Measurements from ENCODE around the gene ZSCAN2.
"Not testable (repeated sequence)": the region's sequence is repeated elsewhere in the genome, so short reads cannot be mapped to it uniquely, and the experiment has no call there.

Gene ZSCAN2

DNA sequence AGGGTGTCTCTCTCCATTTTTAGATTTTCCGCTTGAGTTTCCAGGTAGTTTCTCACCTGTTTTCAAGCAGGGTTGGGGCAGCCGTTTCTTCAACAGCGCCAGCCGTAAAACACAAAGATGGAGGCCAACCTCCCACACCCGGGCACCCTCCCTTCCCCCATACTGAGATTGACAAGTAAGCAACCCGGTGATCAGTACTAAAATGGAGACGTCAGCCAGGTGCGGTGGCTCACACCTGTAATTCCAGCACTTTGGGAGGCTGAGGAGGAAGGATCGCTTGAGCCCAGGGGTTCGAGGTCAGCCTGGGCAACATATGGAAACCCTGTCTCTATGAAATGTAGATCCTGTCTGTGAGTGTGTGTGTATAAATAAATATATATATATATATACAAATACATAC, 903 bp upstream of the ZSCAN2 start:
- DNase-seq: peak; percentile 52

DNA sequence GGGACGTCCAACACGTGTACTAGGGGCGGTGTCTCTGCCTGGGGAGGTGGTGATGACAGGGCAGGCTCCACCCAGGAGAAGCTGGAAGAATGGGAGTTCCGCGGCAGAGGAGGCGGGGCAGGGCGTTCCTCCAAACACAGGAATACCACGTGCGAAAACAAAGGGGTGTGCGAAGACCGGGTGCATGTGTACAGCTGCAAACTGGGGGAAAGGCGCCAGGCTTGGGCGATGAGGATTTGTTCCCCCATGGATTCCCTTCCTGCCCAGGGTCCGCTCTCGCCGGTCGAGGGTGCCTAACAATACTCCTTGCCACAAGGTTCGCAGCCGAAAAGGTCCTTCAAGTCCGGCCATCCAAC, 500 bp upstream of the ZSCAN2 start:
- DNase-seq: peak; percentile 80

DNA sequence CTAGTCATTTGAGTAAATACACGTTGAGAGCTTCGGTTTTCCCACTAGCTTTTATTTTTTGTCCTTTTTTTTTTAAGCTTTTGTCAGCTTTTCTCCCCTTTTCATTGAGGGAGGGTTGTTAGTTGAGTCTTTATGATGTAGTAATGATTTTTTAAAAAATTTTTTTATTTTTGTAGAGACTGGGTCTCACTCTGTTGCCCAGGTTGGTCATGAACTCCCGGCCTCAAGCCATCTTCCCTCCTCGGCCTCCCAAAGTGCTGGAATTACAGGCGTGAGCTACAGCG, 688 bp downstream of the ZSCAN2 start:
- no peak for DNase-seq

DNA sequence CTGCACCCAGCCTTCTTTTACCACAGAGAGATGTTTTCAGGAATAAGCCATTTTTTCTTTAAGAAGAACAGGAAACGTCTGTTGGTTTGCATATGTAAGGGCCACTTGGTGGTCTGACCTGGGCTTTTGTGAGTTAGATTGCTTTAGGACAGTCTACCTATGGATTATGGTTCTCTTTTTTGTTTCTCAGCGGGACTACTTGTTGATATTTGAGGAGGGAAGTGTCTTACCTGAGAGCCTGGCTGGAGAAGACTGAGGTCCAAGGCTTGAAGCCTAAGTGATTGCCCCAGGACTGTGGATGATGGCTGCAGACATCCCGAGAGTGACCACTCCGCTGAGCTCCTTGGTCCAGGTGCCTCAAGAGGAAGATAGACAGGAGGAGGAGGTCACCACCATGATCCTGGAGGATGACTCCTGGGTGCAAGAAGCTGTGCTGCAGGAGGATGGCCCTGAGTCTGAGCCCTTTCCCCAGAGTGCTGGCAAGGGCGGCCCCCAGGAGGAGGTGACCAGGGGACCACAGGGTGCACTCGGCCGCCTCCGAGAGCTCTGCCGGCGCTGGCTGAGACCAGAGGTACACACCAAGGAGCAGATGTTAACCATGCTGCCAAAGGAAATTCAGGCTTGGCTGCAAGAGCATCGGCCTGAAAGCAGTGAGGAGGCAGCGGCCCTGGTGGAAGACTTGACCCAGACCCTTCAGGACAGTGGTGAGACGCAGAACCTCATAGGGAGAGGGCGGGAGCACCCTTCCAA, 3.0 kb downstream of the ZSCAN2 start:
- no peak for DNase-seq

DNA sequence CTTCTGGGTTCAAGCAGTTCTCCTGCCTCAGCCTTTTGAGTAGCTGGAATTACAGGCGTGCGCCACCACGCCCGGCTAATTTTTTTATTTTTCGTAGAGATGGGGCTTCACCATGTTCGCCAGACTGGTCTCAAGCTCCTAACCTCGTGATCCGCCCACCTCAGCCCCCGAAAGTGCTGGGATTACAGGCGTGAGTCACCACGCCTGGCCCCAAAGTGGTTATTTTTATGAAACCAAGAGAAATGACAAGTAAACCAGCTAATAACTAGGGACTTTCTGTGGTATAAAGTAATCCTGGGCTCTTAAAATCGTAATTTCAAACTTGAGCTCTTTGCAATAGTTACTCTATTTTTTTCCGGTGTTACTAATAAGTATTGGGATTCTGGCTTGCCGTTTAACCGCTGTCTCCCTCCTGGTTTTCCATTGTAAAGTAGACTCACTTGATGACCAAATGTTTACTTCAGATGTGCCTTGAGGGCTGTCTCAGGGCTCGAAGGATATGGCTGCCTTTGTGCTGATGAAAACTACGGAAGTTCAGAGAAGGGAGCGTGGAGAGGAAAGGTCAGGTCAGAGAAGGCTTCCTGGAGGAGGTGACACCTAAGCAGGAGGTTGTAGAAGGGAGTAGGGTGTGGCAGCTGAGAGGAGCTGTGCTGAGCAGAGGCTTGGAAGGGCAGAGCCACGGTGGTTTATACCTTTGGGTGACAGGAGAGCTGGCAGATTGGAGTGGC, 4.2 kb downstream of the ZSCAN2 start:
- no peak for DNase-seq

DNA sequence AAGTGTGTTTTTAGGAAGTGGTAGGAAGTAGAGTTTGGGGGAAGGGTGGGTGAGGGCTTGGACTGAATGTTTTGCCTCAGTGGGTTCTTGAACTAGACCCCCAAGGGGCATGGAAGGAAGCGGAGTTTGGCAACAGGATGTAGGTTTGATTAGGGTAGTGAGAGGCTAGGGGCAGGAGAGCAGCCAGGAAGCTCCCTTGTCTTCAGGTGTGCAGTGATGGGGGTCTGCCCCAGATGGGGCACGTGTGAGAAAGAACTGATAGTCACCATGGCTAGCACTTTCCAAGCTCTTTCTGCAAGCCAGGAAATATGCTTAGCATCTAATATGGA, 4.7 kb downstream of the ZSCAN2 start:
- DNase-seq: no peak

DNA sequence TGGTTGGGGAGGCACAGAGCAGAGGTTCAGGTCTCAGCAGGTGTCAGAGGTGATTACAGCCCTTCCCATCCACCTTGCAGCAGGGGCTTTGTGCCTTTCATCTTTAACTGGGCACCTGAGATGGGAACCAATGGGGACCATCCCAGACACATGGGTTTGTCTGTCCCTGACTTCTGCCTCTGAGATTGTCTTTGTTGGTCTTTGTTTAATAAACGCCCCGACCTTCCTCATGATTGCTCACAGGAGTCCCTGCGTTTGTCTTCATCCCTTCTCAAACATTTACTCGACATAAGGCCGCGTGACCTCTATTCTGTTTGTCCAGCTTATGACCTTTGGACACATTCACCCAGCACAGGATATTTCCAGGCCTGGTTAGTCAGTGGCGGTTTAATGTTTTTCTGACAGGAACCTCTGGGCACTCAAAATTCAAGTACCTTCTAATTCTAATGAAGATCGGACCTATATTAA, 5.9 kb downstream of the ZSCAN2 start:
- DNase-seq: peak; percentile 8

DNA sequence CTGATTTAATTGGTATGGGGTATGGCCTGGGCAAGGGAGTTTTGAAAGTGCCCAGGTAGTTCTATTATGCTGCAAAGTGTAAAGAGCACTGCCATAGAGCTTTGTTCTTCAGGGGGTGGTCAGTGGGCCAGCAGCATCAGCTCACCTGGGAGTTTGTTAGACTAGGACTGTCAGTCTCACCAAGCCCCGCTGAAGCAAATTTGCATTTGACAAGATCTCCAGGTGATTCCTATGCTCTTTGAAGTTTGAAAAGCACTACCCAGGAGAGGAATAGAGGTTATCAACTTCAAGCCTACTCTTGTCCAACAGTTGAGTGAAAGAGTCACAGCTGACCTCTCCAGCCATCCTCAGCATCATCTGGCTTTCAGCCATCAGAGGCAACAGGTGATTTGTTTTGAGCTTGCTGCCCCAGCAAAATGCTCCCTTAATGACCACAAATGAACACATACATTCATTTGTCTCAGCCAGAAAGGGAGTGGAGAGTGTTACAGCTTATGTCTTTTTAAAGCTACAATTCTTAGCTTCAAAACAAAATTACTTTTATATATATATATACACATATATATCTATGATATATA, 8.0 kb downstream of the ZSCAN2 start:
- DNase-seq: no peak

DNA sequence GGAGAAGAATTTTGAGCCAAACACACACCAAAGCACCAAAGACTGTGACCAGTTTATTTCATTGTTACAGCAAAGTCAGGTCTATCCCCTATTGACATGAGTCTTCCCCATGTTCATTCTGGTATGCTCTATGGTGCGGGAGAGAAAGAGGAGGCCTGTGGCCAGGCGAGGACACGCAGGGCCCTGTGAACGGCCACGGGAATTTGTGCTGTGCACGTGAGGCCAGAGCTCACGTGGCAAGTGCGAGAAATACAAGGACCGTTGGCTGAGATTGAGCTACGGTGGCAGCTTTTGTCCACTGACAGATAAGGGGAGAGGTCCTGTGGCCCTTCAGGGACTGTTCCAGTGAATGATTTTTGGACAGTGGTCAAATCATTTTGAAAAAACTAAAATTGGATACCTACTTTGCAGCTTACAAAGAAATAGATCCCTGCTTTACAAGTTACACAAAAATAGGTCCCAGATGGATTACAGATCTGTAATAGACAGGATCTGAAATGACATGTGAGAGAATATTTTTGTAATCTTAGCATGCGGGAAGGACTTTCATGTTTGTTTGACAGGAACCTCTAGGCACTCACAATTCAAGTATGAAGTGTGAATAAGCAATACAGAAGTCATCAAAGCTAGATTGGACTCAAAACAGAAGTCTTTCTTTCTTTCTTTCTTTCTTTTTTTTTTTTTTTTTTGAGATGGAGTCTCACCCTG, 9.2 kb downstream of the ZSCAN2 start:
- DNase-seq: no peak

DNA sequence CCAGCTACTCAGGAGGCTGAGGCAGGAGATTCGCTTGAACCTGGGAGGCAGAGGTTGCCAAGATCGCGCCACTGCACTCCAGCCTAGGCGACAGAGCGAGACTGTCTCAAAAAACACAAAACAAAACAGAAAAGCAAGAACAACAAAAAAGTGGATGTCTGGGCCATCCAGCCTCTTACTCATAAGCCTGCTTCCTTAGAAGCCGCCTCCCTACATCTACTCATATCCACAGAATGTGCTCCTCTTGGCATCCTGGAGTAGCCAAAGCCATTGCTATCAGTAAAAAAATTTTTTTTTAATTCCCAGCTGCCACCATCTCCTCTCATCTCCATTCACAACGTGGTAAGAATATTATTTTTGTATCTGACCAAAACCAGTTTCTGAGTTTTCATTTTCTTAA, 10.8 kb downstream of the ZSCAN2 start:
- DNase-seq: no peak

DNA sequence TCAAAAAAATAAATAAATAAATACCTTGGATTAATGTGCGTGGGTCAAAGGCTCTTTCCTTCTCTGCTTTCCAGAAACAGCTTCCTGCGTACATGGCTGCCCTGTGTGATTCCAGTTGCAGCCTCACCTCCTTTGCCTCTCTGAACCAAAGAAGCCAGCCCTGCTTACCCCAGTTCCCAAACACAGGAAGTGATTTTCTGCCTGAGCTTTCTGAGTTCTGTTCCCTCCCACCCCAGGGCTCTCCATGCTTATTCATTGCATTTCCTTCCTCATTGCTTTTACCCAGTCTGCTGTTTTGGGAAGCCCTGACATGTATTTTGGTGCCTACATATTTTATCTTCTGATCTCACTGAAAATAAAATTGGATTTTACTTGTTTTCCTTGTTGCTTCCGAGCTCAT, 15.4 kb downstream of the ZSCAN2 start:
- DNase-seq: no peak

DNA sequence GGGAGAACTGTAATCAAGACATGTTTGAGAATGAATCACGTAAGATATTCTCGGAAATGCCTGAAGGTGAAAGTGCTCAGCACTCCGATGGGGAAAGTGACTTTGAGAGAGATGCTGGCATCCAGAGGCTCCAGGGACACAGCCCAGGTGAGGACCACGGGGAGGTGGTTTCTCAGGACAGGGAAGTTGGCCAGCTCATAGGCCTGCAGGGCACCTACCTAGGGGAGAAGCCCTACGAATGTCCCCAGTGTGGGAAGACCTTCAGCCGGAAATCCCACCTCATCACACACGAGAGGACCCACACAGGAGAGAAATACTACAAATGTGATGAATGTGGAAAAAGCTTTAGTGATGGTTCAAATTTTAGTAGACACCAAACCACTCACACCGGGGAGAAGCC, 19.8 kb downstream of the ZSCAN2 start:
- DNase-seq: no peak

DNA sequence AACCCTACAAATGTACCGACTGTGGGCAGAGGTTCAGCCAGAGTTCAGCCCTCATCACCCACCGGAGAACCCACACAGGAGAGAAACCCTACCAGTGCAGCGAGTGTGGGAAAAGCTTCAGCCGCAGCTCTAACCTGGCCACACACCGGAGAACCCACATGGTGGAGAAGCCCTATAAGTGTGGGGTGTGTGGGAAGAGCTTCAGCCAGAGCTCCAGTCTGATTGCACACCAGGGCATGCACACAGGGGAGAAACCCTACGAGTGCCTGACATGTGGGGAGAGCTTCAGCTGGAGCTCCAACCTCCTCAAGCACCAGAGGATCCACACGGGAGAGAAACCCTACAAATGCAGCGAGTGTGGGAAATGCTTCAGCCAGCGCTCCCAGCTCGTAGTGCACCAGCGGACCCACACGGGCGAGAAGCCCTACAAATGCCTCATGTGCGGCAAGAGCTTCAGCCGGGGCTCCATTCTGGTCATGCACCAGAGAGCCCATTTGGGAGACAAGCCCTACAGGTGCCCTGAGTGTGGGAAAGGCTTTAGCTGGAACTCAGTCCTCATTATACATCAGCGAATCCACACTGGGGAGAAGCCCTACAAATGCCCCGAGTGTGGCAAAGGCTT, 20.7 kb downstream of the ZSCAN2 start:
- DNase-seq: no peak

DNA sequence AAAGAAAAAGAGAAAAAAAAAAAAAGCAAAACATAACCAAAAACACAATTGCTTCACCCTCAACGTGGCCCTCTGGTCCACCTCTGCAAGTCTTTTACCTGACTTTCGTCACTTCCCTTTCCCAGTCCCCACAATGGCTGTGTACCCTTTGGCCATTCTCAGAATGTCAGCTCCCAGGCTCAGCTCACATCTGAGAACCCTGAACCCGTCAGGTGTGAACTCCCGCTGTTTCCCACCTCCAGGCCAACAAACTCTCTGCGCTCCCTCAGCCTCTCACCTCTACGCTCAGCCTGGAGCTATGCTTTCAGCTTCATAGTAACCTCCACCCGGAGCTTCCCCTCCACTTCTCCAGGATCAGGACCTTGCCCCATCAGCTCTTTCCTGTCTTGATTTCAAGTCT, 23.6 kb downstream of the ZSCAN2 start:
- DNase-seq: no peak

DNA sequence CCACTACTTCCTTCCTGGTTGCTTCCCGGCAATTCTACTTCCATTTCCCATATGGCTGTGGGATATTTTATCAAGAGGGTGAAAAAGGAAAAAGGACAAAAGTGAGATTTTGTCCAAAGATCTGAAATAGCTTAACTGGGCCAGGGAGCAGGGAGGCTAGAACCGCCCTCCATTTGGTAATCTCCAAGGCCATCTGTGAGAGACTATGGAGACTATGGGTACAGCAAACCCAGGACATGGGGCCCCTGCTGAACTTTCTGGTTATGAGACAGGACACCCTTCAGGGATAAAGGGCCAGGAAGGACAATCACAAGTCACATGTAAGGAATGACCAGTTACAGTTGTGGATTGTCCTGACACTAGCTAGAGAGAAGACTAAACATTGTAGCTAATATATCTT, 24.3 kb downstream of the ZSCAN2 start:
- no peak for DNase-seq

DNA sequence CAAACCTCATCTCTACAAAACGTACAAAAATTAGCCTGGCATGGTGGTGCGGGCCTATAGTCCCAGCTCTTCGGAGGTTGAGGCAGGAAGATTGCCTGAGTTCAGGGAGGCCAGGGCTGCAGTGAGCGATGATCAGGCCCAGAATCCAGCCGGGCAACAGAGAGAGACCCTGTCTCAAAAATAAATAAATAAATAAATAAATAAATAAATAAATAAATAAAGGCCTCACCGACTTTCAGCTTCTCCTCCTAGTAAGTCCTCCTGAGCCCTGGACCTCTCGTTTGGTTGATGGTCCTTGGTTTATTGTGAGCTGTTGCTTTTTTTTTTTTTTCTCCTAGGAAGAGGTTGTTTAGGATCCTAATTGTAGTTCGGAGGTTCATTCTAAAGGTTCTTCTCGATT, 28.2 kb downstream of the ZSCAN2 start:
- DNase-seq: no peak

DNA sequence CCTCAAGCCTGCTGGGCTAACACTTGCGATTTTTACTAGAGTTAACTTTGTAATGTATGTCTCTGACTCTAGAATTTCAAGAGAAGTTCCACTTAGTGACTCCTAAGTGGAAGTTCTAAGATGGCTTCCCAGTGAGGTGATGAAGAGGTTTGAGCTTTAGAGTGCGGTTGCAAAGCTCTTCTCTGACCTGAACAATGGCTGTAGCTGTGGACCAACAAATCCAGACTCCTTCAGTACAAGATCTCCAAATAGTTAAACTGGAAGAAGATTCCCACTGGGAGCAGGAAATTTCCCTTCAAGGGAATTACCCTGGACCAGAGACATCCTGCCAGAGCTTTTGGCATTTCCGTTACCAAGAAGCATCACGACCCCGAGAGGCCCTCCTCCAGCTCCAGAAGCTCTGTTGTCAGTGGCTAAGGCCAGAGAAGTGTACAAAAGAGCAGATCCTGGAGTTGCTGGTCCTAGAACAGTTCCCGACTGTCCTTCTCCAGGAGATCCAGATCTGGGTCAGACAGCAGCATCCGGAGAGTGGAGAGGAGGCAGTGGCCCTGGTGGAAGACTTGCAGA, 31.0 kb downstream of the ZSCAN2 start:
- no peak for DNase-seq

DNA sequence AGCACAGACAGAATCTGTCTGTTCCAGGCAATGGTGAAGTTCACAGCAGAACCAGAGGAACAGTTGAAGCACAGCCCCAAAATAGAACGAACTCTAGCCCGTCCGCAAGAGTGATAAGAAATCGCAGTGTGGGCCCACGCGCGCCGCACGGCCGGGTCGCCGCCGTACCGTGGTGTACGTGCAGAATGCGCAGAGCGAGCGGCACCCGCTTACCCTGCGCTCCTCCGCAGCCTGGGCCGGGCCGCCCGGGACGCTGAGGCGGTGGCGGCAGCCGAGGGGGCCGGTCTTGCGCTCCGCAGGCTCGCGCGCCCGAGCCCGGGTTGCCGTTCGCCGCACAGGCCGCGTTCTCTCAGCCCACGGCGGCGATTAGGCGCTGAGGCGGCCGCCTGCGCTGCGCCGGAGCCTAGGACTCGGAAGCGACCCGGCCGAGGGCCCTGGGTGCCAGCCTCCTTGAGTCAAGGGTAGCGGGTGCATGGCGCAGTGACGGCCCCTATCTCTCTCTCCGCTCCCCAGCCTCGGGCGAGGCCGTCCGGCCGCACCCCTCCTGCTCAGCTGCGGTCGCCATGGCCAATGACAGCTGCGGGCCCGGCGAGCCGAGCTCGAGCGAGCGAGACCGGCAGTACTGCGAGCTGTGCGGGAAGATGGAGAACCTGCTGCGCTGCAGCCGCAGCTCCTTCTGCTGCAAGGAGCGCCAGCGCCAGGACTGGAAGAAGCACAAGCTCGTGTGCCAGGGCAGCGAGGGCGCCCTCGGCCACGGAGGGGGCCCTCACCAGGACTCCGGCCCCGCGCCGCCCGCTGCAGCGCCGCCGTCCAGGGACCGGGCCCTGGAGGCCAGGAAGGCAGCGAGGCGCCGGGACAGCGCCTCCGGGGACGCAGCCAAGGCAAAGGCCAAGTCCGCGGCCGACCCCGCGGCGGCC, 32.8 kb downstream of the ZSCAN2 start:
- DNase-seq: peak; percentile 73

DNA sequence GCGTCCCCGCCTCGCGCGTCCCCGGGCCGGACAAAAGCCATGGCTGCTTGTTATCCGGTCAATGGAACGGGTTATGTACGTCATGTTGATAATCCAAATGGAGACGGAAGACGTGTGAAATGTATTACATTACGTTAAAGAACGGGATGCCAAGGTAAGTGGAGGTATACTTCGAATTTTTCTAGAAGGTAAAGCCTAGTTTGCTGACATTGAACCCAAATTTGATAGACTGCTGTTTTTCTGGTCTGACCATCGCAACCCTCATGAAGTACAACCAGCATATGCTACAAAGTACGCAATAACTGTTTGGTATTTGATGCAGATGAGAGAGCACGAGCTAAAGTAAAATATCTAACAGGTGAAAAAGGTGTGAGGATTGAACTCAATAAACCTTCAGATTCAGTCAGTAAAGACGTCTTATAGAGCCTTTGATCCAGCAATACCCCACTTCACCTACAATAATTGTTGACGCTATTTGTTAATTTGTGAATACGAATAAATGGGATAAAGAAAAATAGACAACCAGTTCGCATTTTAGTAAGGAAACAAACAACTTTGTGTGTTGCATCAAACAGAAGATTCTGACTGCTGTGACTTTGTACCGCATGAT, 33.5 kb downstream of the ZSCAN2 start:
- DNase-seq: no peak

DNA sequence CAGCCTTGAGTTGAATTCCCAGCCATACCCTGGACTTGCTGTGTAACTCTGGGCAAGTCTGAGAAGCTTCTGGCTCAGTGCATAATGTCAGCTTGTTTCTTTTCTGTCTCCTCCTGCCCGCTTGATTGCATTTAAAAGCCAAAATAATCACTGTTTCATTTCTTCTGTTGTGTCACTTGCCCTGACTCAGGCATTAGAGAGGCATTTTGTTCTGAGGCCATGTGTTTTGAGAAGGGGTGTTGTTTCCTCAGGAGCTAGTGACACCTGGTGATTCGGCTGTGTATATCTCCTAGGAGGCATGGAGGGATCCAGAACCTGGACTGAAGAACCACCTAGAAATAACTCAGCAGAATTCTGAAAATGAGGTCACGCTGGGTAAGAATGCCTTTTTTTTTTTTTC, 37.3 kb downstream of the ZSCAN2 start:
- DNase-seq: no peak

DNA sequence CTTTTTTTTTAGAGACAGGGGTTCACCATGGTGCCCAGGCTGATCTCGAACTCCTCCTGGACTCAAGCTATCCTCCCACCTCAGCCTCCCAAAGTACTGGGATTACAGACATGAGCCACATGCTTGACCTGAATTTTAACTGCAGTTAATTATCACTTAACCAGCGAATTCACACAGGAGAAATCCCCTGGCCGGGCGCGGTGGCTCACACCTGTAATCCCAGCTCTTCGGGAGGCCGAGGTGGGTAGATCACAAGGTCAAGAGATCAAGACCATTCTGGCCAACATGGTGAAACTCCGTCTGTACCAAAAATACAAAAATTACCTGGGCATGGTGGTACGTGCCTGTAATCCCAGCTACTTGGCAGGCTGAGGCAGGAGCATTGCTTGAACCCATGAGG, 41.1 kb downstream of the ZSCAN2 start:
- DNase-seq: not testable (repeated sequence)

DNA sequence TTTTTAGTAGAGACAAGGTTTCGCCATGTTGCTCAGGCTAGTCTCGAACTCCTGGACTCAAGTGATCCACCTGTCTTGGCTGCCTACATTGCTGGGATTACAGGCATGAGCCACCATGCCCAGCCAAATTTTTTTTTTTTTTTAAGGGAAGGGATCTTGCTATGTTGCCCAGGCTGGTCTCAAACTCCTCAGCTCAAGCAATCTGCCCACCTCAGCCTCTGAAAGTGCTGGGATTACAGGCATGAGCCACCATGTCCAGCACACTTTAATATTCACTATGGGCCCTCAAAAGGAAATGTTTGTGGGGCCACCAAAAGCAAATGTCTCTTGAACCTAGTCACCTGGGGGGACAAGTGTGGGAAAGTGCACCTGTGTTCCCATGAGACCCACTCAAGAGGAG, 41.8 kb downstream of the ZSCAN2 start:
- not testable (repeated sequence) for DNase-seq

All from NCI-H146 (cell line).